HG02981 (cell line): ENCODE results near the gene ARHGAP10.
"Not testable (repeated sequence)": the region's sequence is repeated elsewhere in the genome, so short reads cannot be mapped to it uniquely, and the experiment has no call there.

Experiments used
- ATAC-seq: cut with Tn5 transposase; IDR thresholded peaks from one replicate; pipeline ENCODE4 v1.9.1; 2021; ENCODE audit warnings: mild to moderate bottlenecking, moderate library complexity; ENCODE audit not compliant: unreplicated experiment

The ARHGAP10 gene

GRCh38 chr4:148081267-148081666 lies 349.4 kb downstream of the ARHGAP10 start:
- no peak for ATAC-seq

DNA sequence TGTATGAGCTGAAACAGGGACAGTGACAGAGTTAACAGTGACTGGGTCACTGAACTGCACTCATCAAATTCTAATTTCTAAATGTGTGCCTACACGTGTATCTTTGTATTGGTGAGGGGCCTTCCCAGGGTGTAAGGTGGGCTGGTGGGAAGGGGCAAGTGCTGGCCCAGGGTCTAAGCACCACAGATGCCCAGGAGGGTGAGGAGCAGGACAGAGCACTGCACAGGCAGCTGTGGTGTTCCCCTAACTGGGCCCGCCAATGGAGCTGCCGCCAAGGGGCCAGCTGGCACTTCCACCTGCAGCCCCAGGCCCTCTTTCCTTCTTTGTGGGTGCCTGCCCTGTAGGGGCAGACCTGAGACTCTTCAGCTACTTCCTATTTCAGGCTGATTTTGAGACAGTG lies 349.9 kb downstream of the ARHGAP10 start:
- ATAC-seq, result no peak

GRCh38 chr4:148083073-148083472 lies 351.2 kb downstream of the ARHGAP10 start:
- ATAC-seq, result not testable (repeated sequence)

DNA sequence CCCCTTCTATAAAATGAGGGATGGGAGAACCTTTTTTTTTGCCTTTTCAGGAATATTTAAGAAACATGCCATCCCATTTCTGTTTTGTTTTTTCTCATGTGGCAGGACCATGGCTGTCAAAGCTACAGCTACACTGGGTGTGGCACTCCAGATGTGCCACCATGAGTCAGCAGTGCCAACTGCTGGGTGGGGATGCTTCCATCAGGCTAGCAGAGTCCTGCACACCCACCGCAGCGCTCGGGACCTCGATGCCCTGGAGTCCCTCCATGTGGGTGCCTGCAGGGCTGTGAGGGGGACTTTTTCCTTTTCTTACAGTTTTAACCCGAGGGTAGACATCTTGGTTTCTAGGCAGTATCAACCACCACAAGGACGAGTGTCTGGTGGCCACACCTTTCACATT lies 357.7 kb downstream of the ARHGAP10 start:
- ATAC-seq, result no peak

DNA sequence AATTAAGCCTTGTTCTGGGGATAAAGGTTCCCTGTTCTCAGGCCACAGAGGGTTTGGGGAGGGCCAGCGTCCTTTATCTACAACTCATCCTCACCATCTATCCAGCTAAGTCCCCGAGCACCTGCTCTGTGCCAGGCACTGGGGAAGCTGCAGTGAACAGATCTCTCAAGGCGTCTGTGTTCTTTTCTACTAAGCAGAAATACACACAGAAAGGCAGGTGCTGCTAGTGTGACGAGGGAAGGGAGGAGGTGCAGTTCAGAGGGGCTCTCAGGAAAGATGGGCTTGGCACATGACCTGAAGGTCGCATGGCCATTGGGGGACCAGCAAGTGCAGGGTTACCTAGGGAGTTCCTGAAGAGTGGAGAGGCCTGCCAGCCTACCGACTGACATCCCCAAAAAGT lies 358.1 kb downstream of the ARHGAP10 start:
- ATAC-seq, result no peak

DNA sequence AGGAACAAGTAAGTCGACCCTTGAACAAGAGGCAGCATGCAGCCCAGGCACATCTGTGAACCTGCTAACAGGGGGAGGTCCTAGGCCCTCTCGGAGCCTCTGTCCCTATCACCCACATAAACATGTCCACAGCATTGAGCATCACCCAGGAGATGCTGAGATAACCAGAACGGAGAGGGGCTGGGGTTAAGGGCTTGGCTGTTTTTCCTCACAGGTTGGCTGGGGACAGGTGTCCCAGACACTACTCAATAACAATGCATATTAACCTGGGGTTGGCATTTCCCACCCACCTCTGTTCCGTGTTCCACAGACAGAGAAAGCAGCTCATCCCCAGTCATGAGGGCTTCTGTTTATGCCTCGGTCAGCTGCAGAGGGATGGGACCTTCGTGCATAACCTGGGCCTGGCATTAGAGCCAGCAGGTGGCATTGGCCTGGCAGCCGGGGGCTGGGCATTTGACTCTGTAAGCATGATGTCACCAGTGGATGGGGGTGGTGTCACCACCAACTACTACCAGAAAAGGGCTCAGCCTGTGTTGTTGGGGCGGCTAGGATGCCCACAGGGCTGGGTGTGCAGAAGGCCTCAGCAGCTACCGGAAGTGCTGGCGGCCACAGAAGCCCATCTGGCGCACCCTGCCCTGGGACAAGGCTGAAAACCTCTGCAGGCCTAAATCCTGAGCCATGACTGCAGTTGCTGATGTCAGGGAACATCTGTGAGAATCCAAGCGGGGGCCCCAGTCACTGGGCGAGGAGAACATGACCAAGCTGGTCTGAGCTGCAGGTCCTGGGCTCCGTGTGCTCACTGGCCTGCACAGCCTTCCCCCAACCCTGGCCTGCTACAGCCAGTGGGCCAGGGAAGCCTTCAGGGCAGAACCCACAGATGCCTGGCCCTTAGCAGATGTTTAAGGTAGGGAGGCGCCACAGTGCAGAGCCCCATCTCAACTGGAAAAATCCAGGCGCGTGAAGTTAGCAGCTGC lies 358.9 kb downstream of the ARHGAP10 start:
- no peak for ATAC-seq

GRCh38 chr4:148091896-148092295 lies 360.0 kb downstream of the ARHGAP10 start:
- no peak for ATAC-seq

DNA sequence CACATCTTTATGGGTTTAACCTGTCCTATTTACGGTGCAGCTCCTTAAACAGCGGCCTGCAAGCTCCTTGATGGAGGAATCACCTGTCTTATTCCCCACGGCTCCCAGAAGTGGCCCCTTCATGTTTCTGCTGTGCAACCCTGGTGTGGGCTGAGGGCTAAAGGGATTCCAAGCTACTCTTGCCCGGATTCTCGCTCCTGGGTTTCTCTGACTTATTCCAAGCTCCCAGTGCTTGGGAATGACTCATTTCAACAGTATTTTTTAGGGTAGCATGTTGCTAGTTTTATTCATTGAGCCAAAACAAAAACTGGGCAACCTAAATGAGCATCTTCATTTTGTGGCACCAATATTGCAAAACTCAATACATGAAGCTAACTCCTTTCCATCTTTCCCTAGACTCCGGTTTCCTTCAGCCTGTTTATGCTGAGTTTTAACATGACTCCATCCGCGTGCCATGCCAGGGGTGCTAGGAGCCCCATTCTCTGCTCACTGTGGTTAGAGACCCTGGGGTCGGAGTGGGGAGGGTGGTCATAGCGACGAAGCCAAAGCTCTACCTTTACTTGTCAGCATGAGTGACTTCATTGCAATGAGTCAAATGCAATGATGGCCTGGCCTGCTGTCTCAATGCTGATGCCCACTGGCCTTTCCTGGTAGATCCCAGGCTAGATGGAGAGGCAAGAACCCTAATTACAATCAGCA lies 360.6 kb downstream of the ARHGAP10 start:
- ATAC-seq, result no peak

- ATAC-seq, result no peak
Observed at GRCh38 chr4:148093065-148093464, 361.2 kb downstream of the ARHGAP10 start.

DNA sequence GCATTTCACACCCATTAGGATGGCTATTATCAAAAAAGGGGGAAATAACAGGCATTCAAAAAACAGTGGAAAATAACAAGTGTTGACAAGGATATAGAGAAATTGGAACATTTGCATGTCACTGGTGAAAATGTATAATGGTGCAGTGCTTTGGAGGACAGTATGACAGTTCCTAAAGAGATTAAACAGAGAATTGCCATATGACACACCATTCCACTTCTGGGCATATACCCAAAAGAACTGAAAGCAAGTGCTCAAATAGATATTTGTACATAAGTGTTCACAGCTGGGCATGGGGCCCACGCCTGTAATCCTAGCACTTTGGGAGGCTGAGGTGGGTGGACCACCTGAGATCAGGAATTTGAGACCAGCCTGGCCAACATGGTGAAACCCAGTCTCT lies 362.3 kb downstream of the ARHGAP10 start:
- no peak for ATAC-seq

- ATAC-seq, result no peak
Observed at GRCh38 chr4:148095346-148095923, 363.5 kb downstream of the ARHGAP10 start.

- no peak for ATAC-seq
Observed at GRCh38 chr4:148097801-148098200, 365.9 kb downstream of the ARHGAP10 start.

- no peak for ATAC-seq
Observed at GRCh38 chr4:148101235-148101634, 369.3 kb downstream of the ARHGAP10 start.

DNA sequence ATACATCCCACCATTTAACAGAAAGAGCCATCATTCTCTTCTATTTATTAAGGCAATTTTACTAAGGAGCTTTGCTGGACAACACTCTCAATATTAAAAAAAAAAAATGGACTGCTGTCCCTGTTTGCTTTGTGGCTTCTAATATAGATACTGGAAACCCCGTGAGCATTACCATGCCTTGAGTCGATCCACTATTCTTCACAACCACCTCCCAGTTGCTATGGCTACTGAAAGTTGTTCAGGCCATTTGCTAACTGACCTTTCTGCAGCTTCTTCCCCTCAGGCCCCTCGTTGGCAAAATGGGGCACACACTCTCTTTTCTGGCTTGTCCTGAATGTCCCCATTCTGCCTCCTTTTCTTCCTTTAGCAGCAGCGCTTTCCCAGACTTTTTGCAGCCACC lies 369.9 kb downstream of the ARHGAP10 start:
- no peak for ATAC-seq

GRCh38 chr4:148103597-148104355 lies 371.9 kb downstream of the ARHGAP10 start:
- no peak for ATAC-seq

GRCh38 chr4:148108766-148109165 lies 376.9 kb downstream of the ARHGAP10 start:
- ATAC-seq, result no peak

- no peak for ATAC-seq
Observed at GRCh38 chr4:148109216-148109615, 377.3 kb downstream of the ARHGAP10 start.

GRCh38 chr4:148110169-148110568 lies 378.3 kb downstream of the ARHGAP10 start:
- ATAC-seq, result no peak

DNA sequence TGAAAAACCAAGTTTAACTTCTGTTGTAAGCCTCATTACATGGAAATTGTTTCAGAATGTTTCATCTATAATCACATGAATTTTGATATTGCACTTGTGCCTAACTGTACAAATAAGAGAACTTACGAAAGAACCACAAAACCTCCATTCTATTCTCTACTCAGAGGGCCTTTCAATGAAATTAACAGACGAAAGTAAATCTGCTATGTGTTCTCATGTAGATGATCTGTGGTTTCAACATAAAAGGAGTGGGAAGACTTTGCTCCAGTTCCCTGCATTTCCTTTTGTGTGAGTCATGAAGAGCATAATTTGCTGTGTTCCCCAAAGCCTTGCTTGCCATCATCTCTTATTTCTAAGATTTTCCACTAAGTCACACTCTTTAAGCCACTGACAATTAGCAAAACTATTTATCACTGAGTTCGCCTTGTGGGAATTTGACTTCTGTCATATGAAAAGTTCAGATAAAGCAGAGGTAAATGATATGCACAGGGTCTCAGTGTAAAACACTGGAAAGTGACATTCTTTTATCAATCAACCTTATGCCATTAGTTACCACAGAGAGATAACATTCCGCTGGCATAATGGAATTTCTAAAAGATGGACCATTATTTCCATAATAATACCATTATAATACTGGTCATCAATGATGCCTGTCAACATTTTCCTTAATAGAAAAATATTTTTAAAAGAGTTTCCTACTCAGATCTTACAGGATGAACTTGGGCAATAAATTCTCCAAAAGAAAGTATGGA lies 380.5 kb downstream of the ARHGAP10 start:
- ATAC-seq, result no peak

DNA sequence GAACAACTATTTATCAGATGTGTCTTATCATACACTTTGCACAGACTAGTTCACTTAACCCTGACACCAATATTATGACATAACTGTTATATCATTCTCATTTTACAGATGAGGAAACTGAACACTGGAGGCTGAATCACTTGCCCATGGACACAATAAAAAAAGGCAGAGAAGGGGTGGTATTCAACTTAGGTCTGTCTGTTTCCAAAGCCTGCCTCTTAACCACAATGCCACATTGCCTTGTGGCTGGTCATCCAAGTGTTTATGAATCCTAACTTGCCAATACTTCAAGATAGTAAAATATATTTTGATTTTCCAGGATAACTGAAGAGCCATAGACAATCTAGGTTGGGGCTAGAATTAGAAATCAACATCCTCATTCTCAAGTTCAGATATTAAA lies 382.5 kb downstream of the ARHGAP10 start:
- no peak for ATAC-seq
